Kidney (tissue), 14 donors: ENCODE measurements around the gene SH2D6. TPM values are rescaled to one million over a fixed set of nuclear protein-coding genes. Genes with fewer than 3 reads are reported as not detected.

Source experiments
- DNase-seq, 5 donors: peaks; one replicate each; pipeline ENCODE4 v3.0.0-alpha.2; 2013 to 2020
- FAIRE-seq: peaks from 2 replicates; lab custom pipeline; 2012; peaks lifted over from hg19 to GRCh38; lab: Jason Lieb, UNC
- H3K27ac ChIP-seq, 2 donors: one replicate each; pipeline ENCODE4 v1.7.0; 2013; ENCODE audit warnings: low read depth in 2 of 2, low read length in 2 of 2, inconsistent platforms in 1 of 2
- H3K27me3 ChIP-seq: one replicate; pipeline ENCODE4 v1.7.1; 2013; ENCODE audit warnings: low read length, inconsistent platforms; ENCODE audit not compliant: control insufficient read depth, insufficient read depth
- H3K36me3 ChIP-seq, 3 donors: one replicate each; pipeline versions ENCODE4 v1.7.0 to v1.7.1; 2013; ENCODE audit warnings: low read length in 3 of 3, control low read depth in 1 of 3, inconsistent platforms in 1 of 3; ENCODE audit not compliant: insufficient read depth in 3 of 3, control insufficient read depth in 2 of 3
- H3K4me1 ChIP-seq, 3 donors: one replicate each; pipeline versions ENCODE4 v1.7.0 to v1.7.1; 2013; ENCODE audit warnings: low read length in 3 of 3, inconsistent platforms in 1 of 3, low read depth in 1 of 3; ENCODE audit not compliant: control insufficient read depth in 2 of 3, insufficient read depth in 2 of 3
- H3K4me3 ChIP-seq, 3 donors: one replicate each; pipeline versions ENCODE4 v1.7.0 to v1.8.1; 2013; ENCODE audit warnings: low read length in 3 of 3, control low read depth in 1 of 3, inconsistent platforms in 1 of 3
- H3K9ac ChIP-seq, 3 donors: one replicate each; pipeline versions ENCODE4 v1.7.0 to v1.7.1; 2013; ENCODE audit warnings: low read length in 3 of 3, control low read depth in 1 of 3, inconsistent platforms in 1 of 3
- H3K9me3 ChIP-seq, 3 donors: one replicate each; pipeline versions ENCODE4 v1.7.0 to v1.7.1; 2013; ENCODE audit warnings: low read length in 3 of 3, control low read depth in 1 of 3, inconsistent platforms in 1 of 3; ENCODE audit not compliant: control insufficient read depth in 2 of 3, insufficient read depth in 1 of 3
- CTCF ChIP-seq: IDR thresholded peaks from 3 replicates; pipeline ENCODE4 v1.5.1; 2012; ENCODE audit warnings: mild to moderate bottlenecking, moderate library complexity, borderline replicate concordance; ENCODE audit not compliant: insufficient read depth; ENCODE audit errors: extremely low read depth
- intact Hi-C: fragments of 100-400 bp; cut with DNase I; formaldehyde crosslinking; loops from one replicate; pipeline ENCODE4 v1.11.1; 2022
- polyA plus RNA-seq: library from polyadenylated mRNA; stranded (reverse); fragments of 350-450 nt; fragmentation: Illumina TruSeq; extraction: RNeasy Lipid Tissue Mini Kit (QIAGEN cat#74804); gene quantifications from one replicate; pipeline ENCODE4 v1.2.3, GENCODE V29; 2014; ENCODE audit warnings: low read depth, low replicate concordance; ENCODE audit not compliant: insufficient read depth
- total RNA-seq: library from RNA; stranded (reverse); fragmentation: NEBNext Ultra II Directional; extraction: Animal tissue kit (Norgen Biotek cat#: 25700); gene quantifications from one replicate; pipeline ENCODE4 v1.2.1, GENCODE V29; 2021
- donor health status: control.
- donor health status: control.
- donor health status: control.
- donor health status: control.
- donor health status: control.
- donor health status: DM: yes; HTN: yes; CAD: no.
- donor health status: Normal renal cell carcinoma (clear cell type).

Gene SH2D6
- total and polyA plus RNA-seq, 2 donors from 2014 or later: 0.98 to 3.2 TPM

DNA sequence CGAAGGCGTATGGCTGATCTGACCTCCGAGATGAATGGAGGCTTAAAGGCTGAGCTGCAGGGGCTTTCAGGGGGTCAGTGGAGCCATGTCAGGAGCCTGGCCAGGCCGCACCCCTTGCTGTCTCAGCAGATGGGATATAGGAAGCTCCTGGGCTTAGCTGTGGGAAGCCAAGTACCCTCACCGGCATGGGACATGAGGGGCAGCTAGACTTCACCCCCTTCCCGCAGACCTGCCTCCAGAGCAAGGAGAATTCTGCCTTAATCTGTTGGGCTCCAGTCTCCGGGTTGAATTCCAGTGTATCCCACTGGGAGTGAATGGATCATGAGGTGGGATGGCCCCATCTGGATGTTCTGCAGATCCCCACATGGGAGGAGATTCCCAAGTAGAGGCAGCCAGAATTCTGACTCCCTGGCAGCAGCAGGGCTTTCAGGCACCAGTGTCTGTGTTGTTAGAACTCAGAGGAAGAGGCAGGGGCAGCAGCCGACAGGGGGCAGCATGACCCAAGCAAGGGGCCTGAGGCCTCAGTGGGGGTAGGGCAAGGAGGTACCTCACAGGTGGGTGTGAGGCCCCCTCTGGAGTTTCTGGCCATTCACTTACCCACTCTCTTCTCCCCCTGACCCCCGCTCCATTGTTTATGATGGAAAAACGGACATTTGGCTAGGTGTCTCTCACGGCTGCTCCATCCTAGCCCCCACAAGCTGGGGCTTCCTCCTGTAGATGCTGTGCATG lies 27.4 kb upstream of the SH2D6 start:
- H3K27me3 ChIP-seq: no peaks in the 10 kb centered on the region
- no peaks in the 10 kb centered on the region for H3K9me3 ChIP-seq
- peaks cover 0 to 16% (median 14%) of the 10 kb centered on the region in 3 donors for H3K36me3 ChIP-seq
- H3K4me3 ChIP-seq: no peak overlapping the region
- peaks cover 0 to 14% (median 4%) of the 10 kb centered on the region in 3 donors for H3K4me1 ChIP-seq
- TF ChIP-seq CTCF: peak; percentile 57
- intact Hi-C loops: no loop called here
- no peak overlapping the region for H3K27ac ChIP-seq
- FAIRE-seq (no peak), DNase-seq (peak in 3 of 5 donors; percentile 47 to 70 (median 55))
- no peak overlapping the region for H3K9ac ChIP-seq

GRCh38 chr2:85393836-85394235 lies 24.7 kb upstream of the SH2D6 start:
- H3K9me3 ChIP-seq: no peaks in the 10 kb centered on the region
- intact Hi-C loops: no loop called here
- no peak for DNase-seq
- H3K36me3 ChIP-seq: peaks cover 0 to 7% (median 6%) of the 10 kb centered on the region in 3 donors
- H3K27ac ChIP-seq: no peak overlapping the region
- no peak overlapping the region for H3K9ac ChIP-seq
- H3K4me1 ChIP-seq: peaks cover 0 to 20% (median 4%) of the 10 kb centered on the region in 3 donors
- FAIRE-seq: no peak
- no peak overlapping the region for H3K4me3 ChIP-seq
- no peak for TF ChIP-seq CTCF
- no peaks in the 10 kb centered on the region for H3K27me3 ChIP-seq

GRCh38 chr2:85394261-85394681 lies 24.2 kb upstream of the SH2D6 start:
- H3K27me3 ChIP-seq: no peaks in the 10 kb centered on the region
- FAIRE-seq (no peak), DNase-seq (peak in 1 of 5 donors; percentile 32)
- intact Hi-C loops: no loop called here
- no peak overlapping the region for H3K9ac ChIP-seq
- no peak overlapping the region for H3K4me3 ChIP-seq
- H3K36me3 ChIP-seq: peaks cover 0 to 5% (median 4%) of the 10 kb centered on the region in 3 donors
- H3K27ac ChIP-seq: no peak overlapping the region
- H3K4me1 ChIP-seq: peaks cover 0 to 20% (median 4%) of the 10 kb centered on the region in 3 donors
- H3K9me3 ChIP-seq: no peaks in the 10 kb centered on the region
- no peak for TF ChIP-seq CTCF
